AG09309 (cell line): ENCODE results near the gene RBPJL.

Source experiments
- DNase-seq: peaks from one replicate; pipeline ENCODE4 v3.0.0-alpha.2; 2010; ENCODE audit warnings: low read depth
- H3K4me3 ChIP-seq: 2 replicates; pipeline ENCODE4 v1.5.1; 2011; ENCODE audit warnings: mild to moderate bottlenecking, low read depth, low read length, moderate library complexity; ENCODE audit not compliant: control insufficient read depth
- TF ChIP-seq, protein P1 (sequence below): IDR thresholded peaks from 2 replicates; pipeline ENCODE4 v1.5.1; 2011; ENCODE audit warnings: mild to moderate bottlenecking, low read depth, low read length, inconsistent platforms; ENCODE audit not compliant: insufficient read depth, control insufficient read depth; ENCODE audit errors: missing control alignments

The RBPJL gene

DNA sequence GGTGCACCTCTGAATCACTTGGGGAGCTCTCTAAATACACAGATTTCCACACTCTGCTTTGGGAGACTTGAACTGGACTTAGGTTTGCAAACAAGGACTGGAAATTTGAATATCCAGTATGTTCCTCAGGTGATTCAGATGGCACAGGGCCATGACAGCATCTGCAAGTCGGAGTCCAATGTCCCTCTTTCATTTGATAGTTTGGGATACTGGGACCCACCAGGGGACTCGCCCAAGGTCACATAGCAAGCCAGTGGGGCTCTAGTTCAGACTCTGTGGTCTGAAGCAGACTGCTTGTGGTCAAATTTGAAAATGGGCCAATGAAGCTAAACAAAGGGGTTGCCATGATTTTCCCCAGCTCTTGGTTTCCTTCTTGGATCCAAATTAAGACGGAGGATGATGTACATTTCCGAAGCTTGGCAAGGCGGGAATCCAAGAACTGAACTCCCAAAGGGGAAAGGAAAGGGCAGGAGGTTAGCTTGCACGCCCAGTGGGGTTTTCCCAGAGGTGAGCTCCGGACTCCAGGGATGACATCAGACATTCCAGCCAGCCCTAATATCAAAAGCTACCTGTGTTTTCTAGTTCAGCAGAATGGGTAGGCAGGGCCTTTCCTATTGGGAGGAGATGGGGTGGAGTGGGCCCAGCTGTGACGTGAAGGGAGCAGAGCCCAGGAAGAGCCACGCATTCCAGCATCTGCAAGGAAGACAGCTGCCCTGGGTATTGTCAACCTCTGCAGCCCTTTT, 52.9 kb downstream of the RBPJL start:
- DNase-seq: no peak
- no peak overlapping the region for H3K4me3 ChIP-seq
- TF ChIP-seq, protein P1, sequence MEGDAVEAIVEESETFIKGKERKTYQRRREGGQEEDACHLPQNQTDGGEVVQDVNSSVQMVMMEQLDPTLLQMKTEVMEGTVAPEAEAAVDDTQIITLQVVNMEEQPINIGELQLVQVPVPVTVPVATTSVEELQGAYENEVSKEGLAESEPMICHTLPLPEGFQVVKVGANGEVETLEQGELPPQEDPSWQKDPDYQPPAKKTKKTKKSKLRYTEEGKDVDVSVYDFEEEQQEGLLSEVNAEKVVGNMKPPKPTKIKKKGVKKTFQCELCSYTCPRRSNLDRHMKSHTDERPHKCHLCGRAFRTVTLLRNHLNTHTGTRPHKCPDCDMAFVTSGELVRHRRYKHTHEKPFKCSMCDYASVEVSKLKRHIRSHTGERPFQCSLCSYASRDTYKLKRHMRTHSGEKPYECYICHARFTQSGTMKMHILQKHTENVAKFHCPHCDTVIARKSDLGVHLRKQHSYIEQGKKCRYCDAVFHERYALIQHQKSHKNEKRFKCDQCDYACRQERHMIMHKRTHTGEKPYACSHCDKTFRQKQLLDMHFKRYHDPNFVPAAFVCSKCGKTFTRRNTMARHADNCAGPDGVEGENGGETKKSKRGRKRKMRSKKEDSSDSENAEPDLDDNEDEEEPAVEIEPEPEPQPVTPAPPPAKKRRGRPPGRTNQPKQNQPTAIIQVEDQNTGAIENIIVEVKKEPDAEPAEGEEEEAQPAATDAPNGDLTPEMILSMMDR: no peak

GRCh38 chr20:45361793-45362192, 55.2 kb downstream of the RBPJL start:
- no peak overlapping the region for H3K4me3 ChIP-seq
- DNase-seq: no peak
- TF ChIP-seq, protein P1: no peak

DNA sequence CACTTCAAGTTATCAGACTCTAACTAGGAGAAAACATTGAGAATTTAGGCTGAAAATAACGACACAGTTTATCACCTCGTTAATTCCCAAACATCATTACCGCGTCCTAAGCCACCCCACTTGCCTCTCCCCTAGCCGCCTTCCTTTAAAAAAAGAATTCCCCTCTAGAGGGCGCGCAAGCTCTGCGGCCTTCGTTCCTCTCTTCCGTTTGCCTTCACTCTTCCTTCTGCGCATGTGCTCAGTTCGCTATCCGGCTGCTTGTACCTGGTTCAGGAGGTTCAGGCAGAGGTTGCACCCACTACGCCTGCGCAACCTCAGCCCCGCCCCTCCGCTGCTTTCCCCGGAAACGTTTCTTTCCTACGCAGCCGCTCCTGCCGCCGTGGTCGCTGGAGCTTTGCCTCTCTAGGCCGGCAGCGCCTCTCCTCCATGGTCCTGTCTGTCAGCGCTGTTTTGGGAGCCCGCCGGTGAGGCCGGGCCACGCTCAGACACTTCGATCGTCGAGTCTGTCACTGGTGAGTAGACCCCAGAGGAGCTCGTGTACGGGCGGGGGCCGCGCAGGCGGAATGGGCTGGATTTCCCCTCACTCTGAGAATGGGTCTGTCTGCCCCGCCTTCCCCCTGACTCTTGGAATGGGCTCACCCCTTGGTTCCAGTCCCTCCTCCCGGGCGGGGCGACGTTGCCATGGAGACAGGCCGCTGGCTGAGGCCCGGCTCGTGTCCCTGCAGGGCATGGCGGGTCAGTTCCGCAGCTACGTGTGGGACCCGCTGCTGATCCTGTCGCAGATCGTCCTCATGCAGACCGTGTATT, 56.4 kb downstream of the RBPJL start, which contains the start of gene SYS1:
SYS1 (plus strand) TSS at position 353 of the 807 bp plus-strand sequence; CDS start at position 729, 376 bp downstream.
- DNase-seq: peak; percentile 95
- H3K4me3 ChIP-seq: peak within 1 kb of the TSS; percentile 69
- TF ChIP-seq, protein P1: peak; percentile 85

DNA sequence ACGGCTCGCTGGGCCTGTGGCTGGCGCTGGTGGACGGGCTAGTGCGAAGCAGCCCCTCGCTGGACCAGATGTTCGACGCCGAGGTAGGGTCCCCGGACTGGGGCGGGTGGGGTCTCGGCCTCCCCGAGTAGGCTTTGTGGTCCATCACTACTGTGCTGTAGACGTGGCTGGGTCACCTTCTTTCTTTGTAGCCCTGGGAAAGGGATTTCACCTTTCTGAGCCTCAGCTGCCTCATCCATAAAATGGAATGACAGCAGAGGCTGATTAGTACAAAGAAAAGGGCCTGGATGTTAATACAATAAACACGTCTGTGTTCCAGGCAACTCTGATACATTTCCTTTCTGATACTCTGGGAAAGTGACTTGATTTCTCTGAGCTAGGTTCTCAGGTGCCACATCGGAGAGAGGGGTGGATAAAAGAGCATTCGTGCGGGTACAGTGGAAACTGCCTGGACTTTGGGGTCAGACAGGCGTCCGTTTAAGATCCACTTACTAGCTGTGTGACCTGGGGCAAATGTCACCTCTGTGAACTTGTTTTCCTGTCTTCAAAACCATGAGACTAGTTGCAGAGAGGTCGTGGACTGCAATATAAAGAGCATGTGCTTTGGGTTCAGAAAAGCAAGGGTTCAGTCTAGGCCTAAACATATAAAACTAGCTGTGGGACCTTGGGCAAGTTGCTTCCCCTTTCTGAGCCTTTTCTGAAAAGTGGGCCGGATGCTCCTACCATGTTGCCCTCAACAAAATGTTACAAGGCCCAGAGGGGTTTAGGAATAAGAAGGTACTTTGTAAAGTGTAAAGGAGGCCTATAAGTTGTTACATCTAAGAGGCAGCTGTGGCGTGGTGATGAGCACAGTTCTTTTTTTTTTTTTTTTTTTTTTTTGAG, 57.2 kb downstream of the RBPJL start:
- H3K4me3 ChIP-seq: peak overlapping the region; percentile 69
- no peak for DNase-seq
- TF ChIP-seq, protein P1: no peak

DNA sequence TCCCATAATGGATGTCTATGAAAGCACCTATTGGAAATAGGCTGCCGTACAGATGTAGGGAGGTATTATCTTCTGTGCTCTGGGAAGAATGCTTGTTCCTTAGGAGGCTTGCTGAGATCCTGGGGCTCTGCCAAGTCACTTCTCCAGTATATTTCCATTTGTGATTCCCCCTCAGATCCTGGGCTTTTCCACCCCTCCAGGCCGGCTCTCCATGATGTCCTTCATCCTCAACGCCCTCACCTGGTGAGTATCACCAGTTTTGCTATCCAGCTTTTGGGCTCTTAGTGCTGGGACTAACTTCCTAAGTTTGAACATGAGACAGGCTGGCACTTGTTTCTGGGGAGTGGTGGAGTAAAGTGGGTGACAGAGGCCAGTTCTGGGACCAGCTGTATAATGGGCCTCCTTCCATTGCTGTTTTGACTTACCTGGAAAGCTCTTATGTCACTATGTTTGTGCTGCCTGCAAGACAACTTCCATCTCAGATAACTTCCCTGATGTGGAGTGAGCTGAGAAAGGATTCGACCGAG, 58.9 kb downstream of the RBPJL start:
- TF ChIP-seq, protein P1: no peak
- no peak overlapping the region for H3K4me3 ChIP-seq
- DNase-seq: no peak

- DNase-seq: no peak
- H3K4me3 ChIP-seq: no peak overlapping the region
- TF ChIP-seq, protein P1: no peak
Observed at GRCh38 chr20:45366192-45366591, 59.6 kb downstream of the RBPJL start.
